Neural cell (in vitro differentiated cells): ENCODE results near the gene PPARG. TPM values are rescaled to one million over a fixed set of nuclear protein-coding genes. Genes with fewer than 3 reads are reported as not detected.

Experiments
- H2AFZ ChIP-seq: fragments of 200-600, 300-800 bp; sonication (generic), shearing (Covaris generic); 2 replicates; pipeline ENCODE4 v1.6.0; 2014; ENCODE audit warnings: low read depth, mild to moderate bottlenecking, antibody characterized with exemption, low read length, moderate library complexity
- H3F3A ChIP-seq: fragments of 200-600 bp; shearing (Covaris generic); 2 replicates; pipeline ENCODE4 v1.6.1; 2016; ENCODE audit warnings: mild to moderate bottlenecking, moderate library complexity, mixed read lengths, antibody characterized with exemption, low read length; ENCODE audit not compliant: insufficient read depth, poor library complexity, severe bottlenecking
- H3K27ac ChIP-seq: fragments of 200-600, 300-800 bp; sonication (generic), shearing (Covaris generic); 2 replicates; pipeline ENCODE4 v1.5.1; 2014; ENCODE audit warnings: mild to moderate bottlenecking, low read length, moderate library complexity
- H3K27me3 ChIP-seq: fragments of 300-800, 200-600 bp; sonication (generic), shearing (Covaris generic); 2 replicates; pipeline ENCODE4 v1.6.0; 2014; ENCODE audit warnings: mild to moderate bottlenecking, low read depth, low read length, moderate library complexity; ENCODE audit not compliant: insufficient read depth
- H3K36me3 ChIP-seq: fragments of 300-800, 200-600 bp; sonication (generic), shearing (Covaris generic); 2 replicates; pipeline ENCODE4 v1.5.1; 2014; ENCODE audit warnings: mild to moderate bottlenecking, antibody characterized with exemption, low read length, moderate library complexity; ENCODE audit not compliant: insufficient read depth
- H3K4me2 ChIP-seq: fragments of 300-800, 200-600 bp; sonication (generic), shearing (Covaris generic); 2 replicates; pipeline ENCODE4 v1.6.0; 2014; ENCODE audit warnings: mild to moderate bottlenecking, low read length
- H3K4me3 ChIP-seq: fragments of 300-800, 200-600 bp; sonication (generic), shearing (Covaris generic); 2 replicates; pipeline ENCODE4 v1.5.1; 2014; ENCODE audit warnings: mild to moderate bottlenecking, low read length, moderate library complexity
- H3K79me2 ChIP-seq: fragments of 200-600 bp; shearing (Covaris generic); replicated peaks from 2 replicates; pipeline ENCODE4 v1.6.0; 2014; ENCODE audit warnings: mild to moderate bottlenecking, low read length, moderate library complexity; ENCODE audit not compliant: insufficient read depth
- H3K9ac ChIP-seq: fragments of 300-800, 200-600 bp; sonication (generic), shearing (Covaris generic); 2 replicates; pipeline ENCODE4 v1.6.1; 2016; ENCODE audit warnings: mild to moderate bottlenecking, low read length, mixed read lengths
- H3K9me2 ChIP-seq: fragments of 200-600 bp; shearing (Covaris generic); 2 replicates; pipeline ENCODE4 v1.6.1; 2016; ENCODE audit warnings: mild to moderate bottlenecking, low read length, mixed read lengths; ENCODE audit not compliant: insufficient read depth
- H3K9me3 ChIP-seq: fragments of 200-600, 300-800 bp; sonication (generic), shearing (Covaris generic); 2 replicates; pipeline ENCODE4 v1.6.1; 2016; ENCODE audit warnings: mild to moderate bottlenecking, mixed run types, low read length, moderate library complexity, mixed read lengths
- H4K20me1 ChIP-seq: fragments of 200-600 bp; shearing (Covaris generic); 2 replicates; pipeline ENCODE4 v1.6.1; 2016; ENCODE audit warnings: mild to moderate bottlenecking, mixed run types; ENCODE audit not compliant: insufficient read depth
- CTCF ChIP-seq: fragments of 450-650 bp; IDR thresholded peaks from 2 replicates; pipeline ENCODE4 v1.5.1; 2014; ENCODE audit warnings: antibody characterized with exemption, mild to moderate bottlenecking, moderate library complexity; ENCODE audit not compliant: poor library complexity, severe bottlenecking
- EP300 ChIP-seq: fragments of 450-650 bp; conservative IDR thresholded peaks from 2 replicates; pipeline ENCODE4 v1.6.1; 2014; ENCODE audit warnings: antibody characterized with exemption, mild to moderate bottlenecking, moderate library complexity; ENCODE audit not compliant: poor library complexity, severe bottlenecking
- EZH2 ChIP-seq: fragments of 200-600, 300-800 bp; shearing (Covaris generic), sonication (generic); IDR thresholded peaks from 2 replicates; pipeline ENCODE4 v1.6.1; 2014; ENCODE audit warnings: antibody characterized with exemption, low read length, borderline replicate concordance, mild to moderate bottlenecking; ENCODE audit not compliant: insufficient read depth, poor library complexity, severe bottlenecking
- MXI1 ChIP-seq: fragments of 450-650 bp; conservative IDR thresholded peaks from 2 replicates; pipeline ENCODE4 v1.6.1; 2014; ENCODE audit warnings: antibody characterized with exemption, mild to moderate bottlenecking; ENCODE audit not compliant: poor library complexity, severe bottlenecking
- POLR2AphosphoS5 ChIP-seq: IDR thresholded peaks from 2 replicates; pipeline ENCODE4 v1.6.1; 2012
- RAD21 ChIP-seq: fragments of 450-650 bp; conservative IDR thresholded peaks from 2 replicates; pipeline ENCODE4 v1.6.1; 2014; ENCODE audit warnings: antibody characterized with exemption, mild to moderate bottlenecking, moderate library complexity
- REST ChIP-seq: IDR thresholded peaks from 2 replicates; pipeline ENCODE4 v1.6.1; 2012; ENCODE audit warnings: borderline replicate concordance
- TAF1 ChIP-seq: IDR thresholded peaks from 2 replicates; pipeline ENCODE4 v1.6.1; 2012; ENCODE audit warnings: low read depth
- polyA plus RNA-seq: library from polyadenylated mRNA; depleted of rRNA; stranded (reverse); fragments of >200 nt; gene quantifications from 2 replicates; pipeline ENCODE4 v1.2.3, GENCODE V29; 2014

Gene PPARG
- polyA plus RNA-seq, 1 donor from 2014 or later, result 0.35 TPM

- Histone ChIP-seq H3F3A (no peaks in the 10 kb centered on the region), H3K9me3 (no peaks in the 10 kb centered on the region), H3K4me2 (no peak overlapping the region), H3K27ac (no peak overlapping the region), H3K4me3 (no peak overlapping the region), H3K79me2 (no peaks in the 10 kb centered on the region), H3K27me3 (no peaks in the 10 kb centered on the region), H3K9me2 (no peaks in the 10 kb centered on the region), H4K20me1 (no peaks in the 10 kb centered on the region), H2AFZ (no peak overlapping the region), H3K36me3 (no peaks in the 10 kb centered on the region), H3K9ac (no peak overlapping the region)
- TF ChIP-seq REST (no peak), RAD21 (no peak), EZH2 (no peak), CTCF (no peak), POLR2AphosphoS5 (no peak), TAF1 (no peak), MXI1 (no peak), EP300 (no peak)
These were observed 105.8 kb downstream of the PPARG start for GRCh38 chr3:12394569-12395271.

- no peak overlapping the region for H3K4me2 ChIP-seq
- H3K27ac ChIP-seq, result no peak overlapping the region
- H3F3A ChIP-seq, result no peaks in the 10 kb centered on the region
- no peaks in the 10 kb centered on the region for H3K9me3 ChIP-seq
- H3K79me2 ChIP-seq, result no peaks in the 10 kb centered on the region
- H3K9me2 ChIP-seq, result no peaks in the 10 kb centered on the region
- TF ChIP-seq MXI1 (no peak), POLR2AphosphoS5 (no peak), EP300 (no peak)
- no peaks in the 10 kb centered on the region for H4K20me1 ChIP-seq
- H3K9ac ChIP-seq, result no peak overlapping the region
- H3K4me3 ChIP-seq, result no peak overlapping the region
- no peaks in the 10 kb centered on the region for H3K36me3 ChIP-seq
- no peaks in the 10 kb centered on the region for H3K27me3 ChIP-seq
- H2AFZ ChIP-seq, result no peak overlapping the region
These were observed 106.6 kb downstream of the PPARG start for GRCh38 chr3:12395349-12396012.
